GM06990 (cell line): ENCODE results near the gene OGFOD1.

Experiments
- DNase-seq: peaks from one replicate; pipeline ENCODE4 v3.0.0-alpha.2; 2011; ENCODE audit not compliant: insufficient read length; ENCODE audit errors: extremely low read depth
- H3K27me3 ChIP-seq: replicated peaks from 2 replicates; pipeline ENCODE4 v1.6.0; 2011; ENCODE audit warnings: low read length; ENCODE audit not compliant: control insufficient read depth, insufficient read depth
- H3K36me3 ChIP-seq: 2 replicates; pipeline ENCODE4 v1.5.1; 2011; ENCODE audit warnings: low read length; ENCODE audit not compliant: control insufficient read depth, insufficient read depth
- H3K4me3 ChIP-seq: replicated peaks from 2 replicates; pipeline ENCODE4 v1.5.1; 2011; ENCODE audit warnings: low read depth, mild to moderate bottlenecking, control low read depth, low read length
- TF ChIP-seq, protein P1 (sequence below): IDR thresholded peaks from 2 replicates; pipeline ENCODE4 v1.5.1; 2011; ENCODE audit warnings: low read length, control low read depth, mild to moderate bottlenecking, inconsistent platforms; ENCODE audit not compliant: insufficient read depth, poor library complexity, severe bottlenecking

Gene OGFOD1

DNA sequence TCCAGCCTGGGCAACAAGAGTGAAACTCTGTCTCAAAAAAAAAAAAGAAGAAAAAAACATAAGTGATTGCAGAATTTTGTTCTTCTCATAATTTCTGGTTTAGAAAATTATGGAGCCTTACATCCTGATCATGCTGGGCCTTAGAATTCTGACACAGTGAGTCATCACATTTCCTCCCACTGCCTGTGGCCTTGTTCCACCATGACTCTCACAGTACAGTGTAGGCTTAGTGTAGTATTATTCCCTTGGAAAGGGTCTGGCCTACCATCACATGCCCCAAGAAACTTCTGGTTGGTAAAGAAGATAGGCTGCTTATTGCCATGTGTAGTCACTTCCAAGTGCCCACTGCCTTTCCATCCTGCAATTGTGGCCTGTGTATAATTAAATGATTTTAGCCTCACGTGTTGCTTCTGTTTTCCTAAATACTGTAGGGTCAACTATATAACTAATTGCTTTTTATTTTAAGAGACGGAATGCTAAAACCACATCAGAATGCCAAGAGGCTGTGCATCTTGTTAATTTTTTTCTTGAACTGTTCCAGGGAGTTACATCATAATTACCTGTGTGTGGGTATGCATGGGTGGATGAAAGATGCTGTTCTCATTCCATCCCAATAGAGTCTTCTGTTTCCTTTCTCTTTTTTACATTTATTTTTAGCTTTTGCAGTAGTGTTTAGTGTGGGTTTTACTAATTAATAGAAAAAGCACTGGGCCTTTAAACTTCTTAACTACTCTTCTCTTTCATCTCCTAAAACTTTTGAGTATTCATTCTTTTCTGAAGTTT lies 25.9 kb downstream of the OGFOD1 start:
- no peak for DNase-seq
- TF ChIP-seq, protein P1, sequence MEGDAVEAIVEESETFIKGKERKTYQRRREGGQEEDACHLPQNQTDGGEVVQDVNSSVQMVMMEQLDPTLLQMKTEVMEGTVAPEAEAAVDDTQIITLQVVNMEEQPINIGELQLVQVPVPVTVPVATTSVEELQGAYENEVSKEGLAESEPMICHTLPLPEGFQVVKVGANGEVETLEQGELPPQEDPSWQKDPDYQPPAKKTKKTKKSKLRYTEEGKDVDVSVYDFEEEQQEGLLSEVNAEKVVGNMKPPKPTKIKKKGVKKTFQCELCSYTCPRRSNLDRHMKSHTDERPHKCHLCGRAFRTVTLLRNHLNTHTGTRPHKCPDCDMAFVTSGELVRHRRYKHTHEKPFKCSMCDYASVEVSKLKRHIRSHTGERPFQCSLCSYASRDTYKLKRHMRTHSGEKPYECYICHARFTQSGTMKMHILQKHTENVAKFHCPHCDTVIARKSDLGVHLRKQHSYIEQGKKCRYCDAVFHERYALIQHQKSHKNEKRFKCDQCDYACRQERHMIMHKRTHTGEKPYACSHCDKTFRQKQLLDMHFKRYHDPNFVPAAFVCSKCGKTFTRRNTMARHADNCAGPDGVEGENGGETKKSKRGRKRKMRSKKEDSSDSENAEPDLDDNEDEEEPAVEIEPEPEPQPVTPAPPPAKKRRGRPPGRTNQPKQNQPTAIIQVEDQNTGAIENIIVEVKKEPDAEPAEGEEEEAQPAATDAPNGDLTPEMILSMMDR: no peak
- H3K4me3 ChIP-seq: no peak overlapping the region
- H3K27me3 ChIP-seq: no peaks in the 10 kb centered on the region
- H3K36me3 ChIP-seq: peaks cover 15% of the 10 kb centered on the region

DNA sequence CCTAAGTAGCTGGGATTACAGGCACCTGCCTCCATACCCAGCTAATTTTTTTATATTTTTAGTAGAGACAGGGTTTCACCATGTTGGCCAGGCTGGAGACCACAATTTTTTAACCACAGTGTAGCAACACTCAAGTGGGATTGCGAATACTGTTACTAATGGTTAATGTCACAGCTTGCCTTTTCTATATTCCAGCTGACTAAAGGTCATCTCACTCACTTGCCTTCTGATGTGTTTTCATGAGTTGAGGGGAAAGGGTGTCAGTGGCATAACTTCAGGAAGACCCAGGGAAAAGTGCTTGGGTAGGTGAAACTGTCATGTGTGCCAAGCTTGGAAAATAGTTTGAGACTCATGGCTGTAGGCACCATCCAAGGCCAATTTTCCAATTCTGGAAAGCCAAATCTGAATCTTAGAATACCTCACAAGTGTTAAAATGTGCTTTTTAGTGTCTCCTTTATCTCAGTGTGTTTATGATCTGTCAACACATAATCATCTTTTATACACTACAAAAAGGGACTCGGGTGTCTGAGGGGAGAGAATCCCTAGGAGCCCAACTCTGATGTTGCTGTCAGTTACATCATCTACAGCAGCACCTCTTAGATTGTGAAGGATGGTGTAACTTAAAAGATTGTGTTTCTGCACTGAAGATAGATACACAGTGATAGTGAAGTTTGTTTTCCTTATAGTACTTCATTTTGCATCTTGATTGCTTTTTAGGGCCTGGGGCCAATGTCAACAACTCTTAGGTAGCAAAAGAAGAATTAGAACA lies 27.1 kb downstream of the OGFOD1 start:
- no peak overlapping the region for H3K4me3 ChIP-seq
- peaks cover 16% of the 10 kb centered on the region for H3K36me3 ChIP-seq
- DNase-seq: no peak
- TF ChIP-seq, protein P1: no peak
- no peaks in the 10 kb centered on the region for H3K27me3 ChIP-seq

DNA sequence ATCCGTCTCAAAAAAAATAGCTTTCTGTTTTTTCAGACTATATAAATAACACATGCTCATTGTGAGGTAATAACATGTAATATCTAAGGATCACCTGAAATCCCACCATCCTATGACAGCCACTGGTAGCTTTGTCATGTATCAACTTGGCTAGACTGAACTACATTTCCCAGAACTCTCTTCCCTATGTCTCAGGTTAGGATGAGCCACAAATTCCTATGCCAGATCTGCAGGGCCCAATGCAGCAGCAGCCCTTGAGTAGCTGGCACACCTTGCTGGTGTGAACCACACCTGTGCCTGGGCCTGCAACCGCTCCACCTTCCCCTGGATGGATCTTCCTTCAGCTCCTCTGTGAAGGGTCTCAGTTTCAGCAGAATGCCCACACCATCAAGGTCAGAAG lies 28.1 kb downstream of the OGFOD1 start:
- TF ChIP-seq, protein P1: no peak
- Histone ChIP-seq H3K4me3 (no peak overlapping the region), H3K36me3 (peaks cover 16% of the 10 kb centered on the region), H3K27me3 (no peaks in the 10 kb centered on the region)
- no peak for DNase-seq

DNA sequence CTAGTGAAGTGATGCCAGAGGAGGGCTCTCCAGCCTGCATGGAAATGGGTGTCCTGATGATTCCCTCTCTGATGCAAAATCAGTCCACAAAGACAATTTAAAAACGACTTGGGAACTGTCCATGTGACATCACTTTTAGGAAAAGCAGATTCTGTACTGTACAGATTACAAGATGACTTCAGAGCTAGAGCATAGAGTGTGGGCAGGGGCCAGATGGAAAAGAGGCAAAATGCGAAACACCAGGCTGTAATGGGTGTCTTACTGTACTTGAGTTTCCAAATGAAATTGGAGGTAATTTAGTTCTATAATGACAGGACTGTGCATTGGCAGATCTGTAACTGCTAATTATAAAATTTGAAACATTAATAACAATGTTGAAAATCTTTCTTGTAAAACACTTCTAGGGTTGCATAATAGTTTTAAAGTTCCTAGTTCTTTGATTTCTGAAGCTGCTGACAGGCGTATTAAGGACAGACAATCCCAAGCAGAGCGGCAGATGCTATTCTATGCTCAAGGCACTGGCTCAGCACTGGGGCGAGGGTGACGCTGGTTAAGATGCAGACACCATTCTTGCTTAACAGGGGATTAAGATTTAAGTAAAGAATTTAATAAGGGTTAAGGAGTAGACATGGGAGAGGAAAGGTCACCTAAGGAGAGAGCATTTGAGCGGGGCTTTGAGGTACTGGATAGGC lies 29.6 kb downstream of the OGFOD1 start:
- no peaks in the 10 kb centered on the region for H3K27me3 ChIP-seq
- H3K4me3 ChIP-seq: no peak overlapping the region
- H3K36me3 ChIP-seq: peaks cover 11% of the 10 kb centered on the region
- no peak for DNase-seq
- TF ChIP-seq, protein P1: no peak

DNA sequence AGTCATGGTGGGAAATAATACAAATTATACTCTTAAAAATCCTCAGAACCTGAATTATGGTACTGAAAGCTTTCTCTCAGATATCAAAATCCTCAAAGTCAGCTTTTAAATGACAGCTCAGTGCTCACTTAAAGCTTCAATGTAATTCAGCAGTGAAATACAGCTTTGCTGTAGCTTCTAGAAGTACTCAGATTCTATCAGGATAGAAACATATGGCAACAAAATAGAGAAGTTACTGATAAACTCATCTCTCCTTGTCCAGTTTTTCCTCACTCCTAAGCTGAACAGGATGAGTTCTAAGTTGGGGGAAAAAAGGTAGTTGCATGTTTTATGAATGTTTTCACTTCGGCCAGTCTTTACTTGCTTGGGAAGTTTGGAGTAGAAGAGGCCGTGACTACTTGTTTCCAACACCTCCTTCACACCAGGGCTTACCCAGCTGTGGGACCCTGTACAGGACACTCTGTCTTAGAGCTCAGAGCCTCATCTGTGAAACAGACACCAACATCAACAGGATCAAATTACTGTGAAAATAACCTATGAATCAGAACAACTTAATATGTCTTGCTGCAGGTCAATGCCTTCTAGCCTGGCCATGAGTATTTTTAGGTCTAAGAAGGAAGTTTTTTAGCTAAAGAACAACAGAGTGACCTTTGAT lies 30.2 kb downstream of the OGFOD1 start:
- TF ChIP-seq, protein P1: no peak
- peaks cover 9% of the 10 kb centered on the region for H3K36me3 ChIP-seq

More for the DNA sequence above, 30.2 kb downstream of the OGFOD1 start:
- Histone ChIP-seq H3K27me3 (no peaks in the 10 kb centered on the region), H3K4me3 (no peak overlapping the region)
- DNase-seq: no peak
